HCT116 (cell line): ENCODE data around the gene ZNF580. TPM values are rescaled to one million over a fixed set of nuclear protein-coding genes. Genes with fewer than 3 reads are reported as not detected.

Experiments used
- ATAC-seq: fragments of 200-7000 bp; cut with Tn5 transposase; 2 replicates; pipeline ENCODE4 v1.9.1; 2020; ENCODE audit warnings: mild to moderate bottlenecking, moderate library complexity
- BruUV-seq: library from RNA; stranded (reverse); fragments of 400-500 nt; replicated peaks from 2 replicates; lab custom pipeline; 2021; lab: Mats Ljungman, UMichigan
- CTCF ChIA-PET: fragments of 300-600 bp; sonication (Branson Sonifier 250); formaldehyde crosslinking; loops from one replicate; lab custom pipeline; 2021; ENCODE audit warnings: antibody characterized with exemption; lab: Charles Lee
- POLR2A ChIA-PET: fragments of 300-600, 350-600 bp; sonication (Branson Sonifier 250); formaldehyde crosslinking; loops from one replicate; lab custom pipeline; 2021; ENCODE audit warnings: antibody characterized with exemption; lab: Charles Lee
- RAD21 ChIA-PET, 2 experiments: fragments of 300-600 bp; sonication (Branson Sonifier 250); formaldehyde crosslinking; loops; one replicate each; lab custom pipeline; 2023; ENCODE audit warnings: low total read pairs in 2 of 2; ENCODE audit not compliant: uncharacterized antibody in 2 of 2, unreplicated experiment in 2 of 2, low non-redundant PET in 1 of 2; lab: Charles Lee
- DNase-seq: peaks from one replicate; pipeline ENCODE4 v3.0.0-alpha.2; 2010; ENCODE audit warnings: low read depth, low spot score
- H2AFZ ChIP-seq: fragments of 200-600 bp; shearing (Covaris generic), sonication (generic); 2 replicates; pipeline ENCODE4 v1.6.1; 2017; ENCODE audit warnings: low read depth, mixed run types, mixed read lengths, antibody characterized with exemption, low read length; ENCODE audit not compliant: poor library complexity, severe bottlenecking
- H3K27ac ChIP-seq: 2 replicates; pipeline ENCODE4 v1.5.1; 2012; ENCODE audit warnings: low read depth, low read length
- H3K27me3 ChIP-seq: fragments of 200-600 bp; sonication (generic); 2 replicates; pipeline ENCODE4 v1.6.1; 2016; ENCODE audit warnings: mixed run types, low read length, mixed read lengths; ENCODE audit not compliant: insufficient read depth
- H3K36me3 ChIP-seq, 2 experiments: fragments of 200-500 bp in 1 of 2; fragments of 200-600 bp in 1 of 2; sonication (Bioruptor generic) in 1 of 2; sonication (generic) in 1 of 2; 2 replicates each; pipeline versions ENCODE4 v1.5.1 to v1.6.1; 2014 to 2016; ENCODE audit warnings: low read length in 2 of 2, inconsistent platforms in 1 of 2, mixed read lengths in 1 of 2, mixed run types in 1 of 2; ENCODE audit not compliant: insufficient read depth in 2 of 2, control insufficient read depth in 1 of 2
- H3K4me1 ChIP-seq, 2 experiments: fragments of 200-600 bp in 1 of 2; sonication (generic) in 1 of 2; 2 replicates each; pipeline versions ENCODE4 v1.5.1 to v1.6.1; 2012 to 2017; ENCODE audit warnings: low read length in 2 of 2, inconsistent platforms in 1 of 2, mild to moderate bottlenecking in 1 of 2, mixed read lengths in 1 of 2, mixed run types in 1 of 2, moderate library complexity in 1 of 2; ENCODE audit not compliant: insufficient read depth in 2 of 2, control insufficient read depth in 1 of 2
- H3K4me2 ChIP-seq: fragments of 200-600 bp; sonication (generic); 2 replicates; pipeline ENCODE4 v1.6.1; 2017; ENCODE audit warnings: mixed run types, low read length, mixed read lengths
- H3K4me3 ChIP-seq, 2 experiments: fragments of 200-600 bp in 1 of 2; sonication (generic) in 1 of 2; replicated peaks in 1 of 2; 2 replicates each; pipeline ENCODE4 v1.5.1; 2011 to 2016; ENCODE audit warnings: low read length in 2 of 2, control low read depth in 1 of 2, low read depth in 1 of 2, mild to moderate bottlenecking in 1 of 2, mixed read lengths in 1 of 2, mixed run types in 1 of 2
- H3K79me2 ChIP-seq: fragments of 200-600 bp; sonication (generic); 2 replicates; pipeline ENCODE4 v1.6.1; 2017; ENCODE audit warnings: mild to moderate bottlenecking, mixed run types, low read length, moderate library complexity, mixed read lengths; ENCODE audit not compliant: insufficient read depth
- H3K9ac ChIP-seq: fragments of 200-600 bp; sonication (generic); 2 replicates; pipeline ENCODE4 v1.6.1; 2016; ENCODE audit warnings: low read length, mixed read lengths
- H3K9me2 ChIP-seq: fragments of 200-600 bp; sonication (generic), shearing (Covaris generic); 2 replicates; pipeline ENCODE4 v1.6.1; 2017; ENCODE audit warnings: mixed run types, mild to moderate bottlenecking, moderate library complexity; ENCODE audit not compliant: insufficient read depth
- H3K9me3 ChIP-seq, 2 experiments: fragments of 200-500 bp in 1 of 2; fragments of 200-600 bp in 1 of 2; sonication (Bioruptor generic) in 1 of 2; sonication (generic) in 1 of 2; 2 replicates each; pipeline ENCODE4 v1.6.1; 2014 to 2017; ENCODE audit warnings: low read length in 2 of 2, mixed read lengths in 2 of 2, inconsistent platforms in 1 of 2, low read depth in 1 of 2, mild to moderate bottlenecking in 1 of 2, mixed run types in 1 of 2, moderate library complexity in 1 of 2; ENCODE audit not compliant: control insufficient read depth in 1 of 2, insufficient read depth in 1 of 2
- H4K20me1 ChIP-seq: fragments of 200-600 bp; sonication (generic), shearing (Covaris generic); 2 replicates; pipeline ENCODE4 v1.6.1; 2017; ENCODE audit warnings: mixed run types, mild to moderate bottlenecking, moderate library complexity; ENCODE audit not compliant: insufficient read depth
- ATF3 ChIP-seq: IDR thresholded peaks from 2 replicates; pipeline ENCODE4 v1.6.1; 2012
- CBX3 ChIP-seq: IDR thresholded peaks from 2 replicates; pipeline ENCODE4 v1.6.1; 2012; ENCODE audit warnings: low read depth
- CTCF ChIP-seq, 3 experiments: fragments of 200-600 bp in 1 of 3; sonication (generic) in 1 of 3; IDR thresholded peaks in 2 of 3; conservative IDR thresholded peaks in 1 of 3; 2 replicates each; pipeline ENCODE4 v1.5.1; 2012 to 2017; ENCODE audit warnings: low read depth in 2 of 3, low read length in 2 of 3, antibody characterized with exemption in 1 of 3, borderline replicate concordance in 1 of 3, control low read depth in 1 of 3, mild to moderate bottlenecking in 1 of 3, mixed read lengths in 1 of 3, mixed run types in 1 of 3, moderate library complexity in 1 of 3; ENCODE audit not compliant: insufficient read depth in 1 of 3
- EGR1 ChIP-seq: IDR thresholded peaks from 2 replicates; pipeline ENCODE4 v1.6.1; 2012; ENCODE audit warnings: low read depth
- ELF1 ChIP-seq: IDR thresholded peaks from 2 replicates; pipeline ENCODE4 v1.6.1; 2012; ENCODE audit warnings: low read depth, borderline replicate concordance
- FOSL1 ChIP-seq: IDR thresholded peaks from 2 replicates; pipeline ENCODE4 v1.6.1; 2012; ENCODE audit warnings: low read depth
- JUND ChIP-seq: IDR thresholded peaks from 2 replicates; pipeline ENCODE4 v1.6.1; 2012
- RAD21 ChIP-seq: IDR thresholded peaks from 2 replicates; pipeline ENCODE4 v1.6.1; 2012; ENCODE audit warnings: low read depth, mild to moderate bottlenecking
- SIN3A ChIP-seq: IDR thresholded peaks from 2 replicates; pipeline ENCODE4 v1.6.1; 2012; ENCODE audit warnings: low read depth
- SP1 ChIP-seq: IDR thresholded peaks from 2 replicates; pipeline ENCODE4 v1.6.1; 2012; ENCODE audit warnings: low read depth
- SRF ChIP-seq: IDR thresholded peaks from 2 replicates; pipeline ENCODE4 v1.6.1; 2012; ENCODE audit warnings: low read depth
- TCF7L2 ChIP-seq: IDR thresholded peaks from 2 replicates; pipeline ENCODE4 v1.7.0; 2011; ENCODE audit warnings: borderline replicate concordance, inconsistent platforms; ENCODE audit not compliant: insufficient read depth, insufficient read length; ENCODE audit errors: extremely low read depth
- YY1 ChIP-seq: IDR thresholded peaks from 2 replicates; pipeline ENCODE4 v1.6.1; 2011; ENCODE audit warnings: low read length, low read depth, moderate library complexity, mild to moderate bottlenecking; ENCODE audit not compliant: insufficient replicate concordance; ENCODE audit errors: extremely low read depth
- intact Hi-C: fragments of 100-400 bp; cut with micrococcal nuclease; formaldehyde crosslinking; loops from 2 replicates; pipeline ENCODE4 v1.10.0; 2022
- total RNA-seq: library from RNA; stranded (reverse); gene quantifications from one replicate; pipeline ENCODE4 v1.2.1, GENCODE V29; 2021; ENCODE audit not compliant: unreplicated experiment

ZNF580 gene
- total RNA-seq, 1 experiment from 2014 or later = 36.7 TPM

DNA sequence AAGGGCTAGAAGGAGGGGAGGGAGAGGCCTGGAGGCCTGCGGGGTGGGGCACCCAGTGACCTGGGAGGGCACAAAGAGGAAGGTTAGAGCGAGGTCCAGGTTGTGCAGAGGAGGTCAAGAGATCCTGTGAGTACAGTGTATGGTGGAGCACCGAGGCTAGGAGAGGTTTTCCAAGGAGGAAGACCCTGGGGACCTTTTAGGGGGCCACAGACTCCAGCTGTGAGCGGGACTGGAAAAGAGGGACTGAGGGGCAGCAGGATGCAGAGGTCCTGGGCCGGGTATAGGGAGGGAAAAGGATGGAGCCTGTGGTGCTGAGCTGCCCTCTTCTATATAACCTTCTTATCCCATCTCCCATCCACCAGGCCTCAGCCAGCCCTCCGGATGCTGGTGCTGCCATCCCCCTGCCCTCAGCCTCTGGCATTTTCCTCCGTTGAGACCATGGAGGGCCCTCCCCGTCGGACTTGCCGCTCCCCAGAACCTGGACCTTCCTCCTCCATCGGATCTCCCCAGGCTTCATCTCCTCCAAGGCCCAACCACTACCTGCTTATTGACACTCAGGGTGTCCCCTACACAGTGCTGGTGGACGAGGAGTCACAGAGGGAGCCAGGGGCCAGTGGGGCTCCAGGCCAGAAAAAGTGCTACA lies 3.5 kb downstream of the ZNF580 start:
- Histone ChIP-seq H3K27ac (peak overlapping the region; percentile 96), H4K20me1 (no peaks in the 10 kb centered on the region), H3K4me1 (peaks cover 14 to 41% of the 10 kb centered on the region in 2 experiments; a peak in 3 of 4 replicates), H2AFZ (no peak overlapping the region), H3K9me2 (no peaks in the 10 kb centered on the region), H3K9ac (peak overlapping the region; percentile 99), H3K4me3 (peak overlapping the region; percentile 94 to 97), H3K36me3 (peaks cover 10 to 12% of the 10 kb centered on the region in 2 experiments; a peak in 3 of 4 replicates), H3K4me2 (peak overlapping the region; percentile 75), H3K27me3 (no peaks in the 10 kb centered on the region), H3K9me3 (no peaks in the 10 kb centered on the region), H3K79me2 (peaks cover 48% of the 10 kb centered on the region)
- ATAC-seq = no peak
- ChIA-PET CTCF (interaction anchor here (2.8 kb wide), 1 partner anchor 10 kb away, joined by 12 read pairs; the partner anchor contains the start of gene U2AF2), POLR2A (no interaction called here), RAD21 (no interaction called here)
- intact Hi-C loops = no loop called here
- no TSS peak for BruUV-seq
- DNase-seq = no peak
- TF ChIP-seq JUND (no peak), ATF3 (no peak)

DNA sequence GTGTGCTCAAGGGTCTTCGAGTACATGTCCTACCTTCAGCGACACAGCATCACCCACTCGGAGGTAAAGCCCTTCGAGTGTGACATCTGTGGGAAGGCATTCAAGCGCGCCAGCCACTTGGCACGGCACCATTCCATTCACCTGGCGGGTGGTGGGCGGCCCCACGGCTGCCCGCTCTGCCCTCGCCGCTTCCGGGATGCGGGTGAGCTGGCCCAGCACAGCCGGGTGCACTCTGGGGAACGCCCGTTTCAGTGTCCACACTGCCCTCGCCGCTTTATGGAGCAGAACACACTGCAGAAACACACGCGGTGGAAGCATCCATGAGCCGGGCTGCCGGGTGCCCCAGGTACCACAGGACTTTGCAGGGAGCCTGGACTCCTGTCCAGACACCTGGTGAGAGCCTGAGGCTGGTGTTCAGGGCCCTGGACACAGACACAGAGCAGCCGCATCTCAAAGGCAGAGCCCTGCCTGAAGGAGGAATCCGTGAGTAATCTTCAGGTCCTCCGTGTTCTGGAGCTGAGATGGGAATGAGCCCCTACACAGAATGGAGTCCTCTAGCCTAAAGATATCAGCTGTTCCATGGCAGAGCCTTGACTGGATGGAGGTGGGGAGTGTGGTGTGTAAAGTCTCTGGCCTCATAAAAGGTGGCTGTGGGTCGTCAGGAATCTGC lies 4.2 kb downstream of the ZNF580 start:
- peak overlapping the region; percentile 96 for H3K27ac ChIP-seq
- H3K9me2 ChIP-seq = no peaks in the 10 kb centered on the region
- ChIA-PET CTCF (interaction anchor here (0.6 kb wide), 1 partner anchor 8 kb away, joined by 3 read pairs; no protein-coding TSS in a partner anchor), RAD21 (no interaction called here), POLR2A (interaction anchor here (1.4 kb wide), 1 partner anchor 10 kb away, joined by 3 read pairs; the partner anchor contains the start of gene U2AF2)
- peaks cover 48% of the 10 kb centered on the region for H3K79me2 ChIP-seq
- no peaks in the 10 kb centered on the region for H3K27me3 ChIP-seq
- peak overlapping the region; percentile 99 for H3K9ac ChIP-seq
- peaks cover 10 to 34% of the 10 kb centered on the region in 2 experiments; a peak in 3 of 4 replicates for H3K4me1 ChIP-seq
- H3K36me3 ChIP-seq = peaks cover 10 to 12% of the 10 kb centered on the region in 2 experiments; a peak in 3 of 4 replicates
- TSS peak; percentile 46 for BruUV-seq
- no peaks in the 10 kb centered on the region for H3K9me3 ChIP-seq
- H3K4me2 ChIP-seq = peak overlapping the region; percentile 75
- DNase-seq (no peak), ATAC-seq (no peak)
- no peak overlapping the region for H2AFZ ChIP-seq
- no peaks in the 10 kb centered on the region for H4K20me1 ChIP-seq
- intact Hi-C loops = no loop called here
- H3K4me3 ChIP-seq = peak overlapping the region; percentile 94 to 97
- no peak for TF ChIP-seq SIN3A
- no peak for TF ChIP-seq SP1
- no peak for TF ChIP-seq CTCF (IDR thresholded peaks at IDR 0.05 in 2 of 3, conservative IDR thresholded peaks at IDR 0.05 in 1 of 3; ENCODE audit: borderline replicate concordance in 1 of 3, insufficient read depth in 1 of 3, low read depth in 2 of 3, low read length in 2 of 3)
- TF ChIP-seq EGR1 = no peak
- TF ChIP-seq YY1 = no peak
- no peak for TF ChIP-seq ELF1
- TF ChIP-seq SRF = no peak
- TF ChIP-seq FOSL1 = no peak
- TF ChIP-seq TCF7L2 = no peak
- no peak for TF ChIP-seq CBX3
- TF ChIP-seq RAD21 = no peak
